ENCODE measurements around the gene IL18RAP.

DNA sequence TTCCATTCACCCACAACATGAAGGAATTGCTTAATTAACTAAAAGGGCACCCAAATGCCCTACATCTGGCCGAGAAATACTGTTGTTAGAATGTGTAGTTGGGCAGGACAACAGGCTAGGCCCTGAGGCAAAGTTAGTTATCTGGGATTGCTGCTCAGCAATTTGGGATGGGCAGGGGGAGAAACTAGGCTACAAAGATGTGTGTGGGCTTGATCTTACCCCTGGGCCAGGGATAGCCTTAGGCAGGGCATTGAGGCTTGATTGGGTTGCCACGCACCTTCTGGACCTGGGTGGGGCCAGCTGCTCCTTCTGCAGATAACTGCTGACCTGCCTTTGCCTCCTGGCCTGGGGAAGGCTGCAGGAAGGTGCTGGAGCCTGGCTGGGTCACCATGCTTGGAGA, 9.4 kb downstream of the IL18RAP start:
- TF ChIP-seq, protein P1, sequence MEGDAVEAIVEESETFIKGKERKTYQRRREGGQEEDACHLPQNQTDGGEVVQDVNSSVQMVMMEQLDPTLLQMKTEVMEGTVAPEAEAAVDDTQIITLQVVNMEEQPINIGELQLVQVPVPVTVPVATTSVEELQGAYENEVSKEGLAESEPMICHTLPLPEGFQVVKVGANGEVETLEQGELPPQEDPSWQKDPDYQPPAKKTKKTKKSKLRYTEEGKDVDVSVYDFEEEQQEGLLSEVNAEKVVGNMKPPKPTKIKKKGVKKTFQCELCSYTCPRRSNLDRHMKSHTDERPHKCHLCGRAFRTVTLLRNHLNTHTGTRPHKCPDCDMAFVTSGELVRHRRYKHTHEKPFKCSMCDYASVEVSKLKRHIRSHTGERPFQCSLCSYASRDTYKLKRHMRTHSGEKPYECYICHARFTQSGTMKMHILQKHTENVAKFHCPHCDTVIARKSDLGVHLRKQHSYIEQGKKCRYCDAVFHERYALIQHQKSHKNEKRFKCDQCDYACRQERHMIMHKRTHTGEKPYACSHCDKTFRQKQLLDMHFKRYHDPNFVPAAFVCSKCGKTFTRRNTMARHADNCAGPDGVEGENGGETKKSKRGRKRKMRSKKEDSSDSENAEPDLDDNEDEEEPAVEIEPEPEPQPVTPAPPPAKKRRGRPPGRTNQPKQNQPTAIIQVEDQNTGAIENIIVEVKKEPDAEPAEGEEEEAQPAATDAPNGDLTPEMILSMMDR (IDR thresholded peaks at IDR 0.05), result no peak
- no peak for TF ChIP-seq POLR2A (IDR thresholded peaks at IDR 0.05)
